Kidney epithelial cell (primary cell): ENCODE data around the gene SMARCC1. TPM values are rescaled to one million over a fixed set of nuclear protein-coding genes. Genes with fewer than 3 reads are reported as not detected.

Source experiments
- DNase-seq: peaks from one replicate; pipeline ENCODE4 v3.0.0-alpha.2; 2010; ENCODE audit warnings: low read depth
- H3K27me3 ChIP-seq: 2 replicates; pipeline ENCODE4 v1.6.0; 2011; ENCODE audit warnings: low read length; ENCODE audit not compliant: control insufficient read depth, insufficient read depth
- H3K36me3 ChIP-seq: 2 replicates; pipeline ENCODE4 v1.5.1; 2011; ENCODE audit warnings: low read length; ENCODE audit not compliant: control insufficient read depth, insufficient read depth
- H3K4me3 ChIP-seq: 2 replicates; pipeline ENCODE4 v1.5.1; 2011; ENCODE audit warnings: low read depth, mild to moderate bottlenecking, control low read depth, low read length
- total RNA-seq: library from RNA; depleted of rRNA; stranded (reverse); fragments of >200 nt; gene quantifications from 2 replicates; pipeline ENCODE4 v1.2.3, GENCODE V29; 2015
- TF ChIP-seq, protein P1 (sequence below): IDR thresholded peaks from 2 replicates; pipeline ENCODE4 v1.5.1; 2011; ENCODE audit warnings: mild to moderate bottlenecking, moderate library complexity, low read length, control low read depth, inconsistent platforms; ENCODE audit not compliant: insufficient read depth, poor library complexity, severe bottlenecking

Gene SMARCC1
- total RNA-seq, 1 donor from 2014 or later, result 94.0 TPM

DNA sequence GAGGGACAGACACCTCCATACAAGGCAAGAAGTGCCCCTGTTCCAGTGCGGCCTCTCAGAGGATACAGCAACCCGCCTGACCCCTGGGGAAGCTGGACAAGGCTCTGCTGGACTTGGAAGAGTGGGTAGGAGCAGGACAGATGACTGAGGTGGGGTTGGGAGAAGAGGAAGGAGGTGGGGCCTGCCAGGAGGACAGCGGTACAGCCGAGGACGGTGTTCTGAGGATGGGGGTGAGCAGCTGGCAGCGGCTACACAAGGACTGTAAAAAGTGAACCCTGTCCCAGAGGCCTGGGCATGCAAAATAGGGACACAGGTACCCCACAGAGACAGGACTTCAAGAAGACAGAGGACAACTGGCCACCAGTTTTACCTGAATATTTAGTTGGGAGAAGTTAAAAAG lies 244.7 kb downstream of the SMARCC1 start:
- Histone ChIP-seq H3K36me3 (no peaks in the 10 kb centered on the region), H3K4me3 (no peak overlapping the region), H3K27me3 (no peaks in the 10 kb centered on the region)
- DNase-seq, result no peak
- TF ChIP-seq, protein P1, sequence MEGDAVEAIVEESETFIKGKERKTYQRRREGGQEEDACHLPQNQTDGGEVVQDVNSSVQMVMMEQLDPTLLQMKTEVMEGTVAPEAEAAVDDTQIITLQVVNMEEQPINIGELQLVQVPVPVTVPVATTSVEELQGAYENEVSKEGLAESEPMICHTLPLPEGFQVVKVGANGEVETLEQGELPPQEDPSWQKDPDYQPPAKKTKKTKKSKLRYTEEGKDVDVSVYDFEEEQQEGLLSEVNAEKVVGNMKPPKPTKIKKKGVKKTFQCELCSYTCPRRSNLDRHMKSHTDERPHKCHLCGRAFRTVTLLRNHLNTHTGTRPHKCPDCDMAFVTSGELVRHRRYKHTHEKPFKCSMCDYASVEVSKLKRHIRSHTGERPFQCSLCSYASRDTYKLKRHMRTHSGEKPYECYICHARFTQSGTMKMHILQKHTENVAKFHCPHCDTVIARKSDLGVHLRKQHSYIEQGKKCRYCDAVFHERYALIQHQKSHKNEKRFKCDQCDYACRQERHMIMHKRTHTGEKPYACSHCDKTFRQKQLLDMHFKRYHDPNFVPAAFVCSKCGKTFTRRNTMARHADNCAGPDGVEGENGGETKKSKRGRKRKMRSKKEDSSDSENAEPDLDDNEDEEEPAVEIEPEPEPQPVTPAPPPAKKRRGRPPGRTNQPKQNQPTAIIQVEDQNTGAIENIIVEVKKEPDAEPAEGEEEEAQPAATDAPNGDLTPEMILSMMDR, result no peak

DNA sequence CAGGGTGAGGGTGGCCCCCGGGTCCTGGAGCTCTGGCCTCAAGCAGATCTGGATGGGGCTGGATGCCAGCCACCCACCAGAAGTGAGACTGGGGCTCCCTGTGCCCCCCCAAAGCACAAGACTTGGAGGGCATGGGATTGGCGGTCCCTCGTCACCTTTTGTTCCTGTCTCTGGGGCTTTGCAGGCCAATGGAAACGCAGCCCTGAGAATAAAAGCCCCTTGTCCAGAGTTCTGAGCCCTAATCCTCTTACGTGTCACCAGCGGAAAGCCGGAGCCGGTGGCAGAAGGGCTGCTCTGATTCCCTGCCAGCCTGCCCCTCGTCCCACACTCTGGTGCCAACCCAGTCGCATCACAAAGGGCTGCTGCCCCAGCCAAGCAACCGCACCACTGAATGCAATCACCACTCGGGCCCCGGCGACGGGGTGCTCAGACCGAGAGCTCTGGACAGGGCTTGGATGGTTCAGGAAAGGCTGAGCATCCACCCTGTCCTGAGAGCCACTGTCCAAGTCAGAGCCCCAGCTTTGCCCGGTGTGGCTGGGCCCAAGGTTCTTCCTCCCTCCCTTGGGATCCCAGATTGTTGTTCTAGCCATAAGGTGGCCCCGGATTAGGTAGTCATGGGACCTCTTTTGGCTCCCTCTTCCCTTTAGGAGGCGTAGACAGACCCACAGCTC lies 245.3 kb downstream of the SMARCC1 start:
- Histone ChIP-seq H3K36me3 (no peaks in the 10 kb centered on the region), H3K4me3 (no peak overlapping the region), H3K27me3 (no peaks in the 10 kb centered on the region)
- TF ChIP-seq, protein P1, result no peak
- DNase-seq, result no peak

Other genes with a start within 250 kb of the SMARCC1 start
- gene CSPG5, start 203.0 kb downstream of the SMARCC1 start, total RNA-seq, result 0.48 and 0.71 TPM in 2 replicates
- 79.4 and 85.2 TPM in 2 replicates for gene DHX30, start 21.2 kb upstream of the SMARCC1 start, total RNA-seq
- gene MAP4, start 234.5 kb upstream of the SMARCC1 start, total RNA-seq, result 123 and 128 TPM in 2 replicates